ENCODE results near the gene SAA1.
"Not testable (repeated sequence)": the region's sequence is repeated elsewhere in the genome, so short reads cannot be mapped to it uniquely, and the experiment has no call there.

The SAA1 gene

GRCh38 chr11:18264677-18265555, 1.1 kb upstream of the SAA1 start:
- H2AFZ ChIP-seq (ENCODE audit: low read length) = no peak overlapping the region
- H3K4me2 ChIP-seq (ENCODE audit: low read length) = no peak overlapping the region
- H3K4me3 ChIP-seq (ENCODE audit: low read depth, low read length, poor library complexity, severe bottlenecking) = no peak overlapping the region
- no peaks in the 10 kb centered on the region for H3K36me3 ChIP-seq (ENCODE audit: insufficient read depth, low read length)
- H3K9me2 ChIP-seq (ENCODE audit: low read depth, low read length) = no peaks in the 10 kb centered on the region
- no peaks in the 10 kb centered on the region for H3K79me2 ChIP-seq (ENCODE audit: insufficient read depth, low read length)
- H3K9me3 ChIP-seq (ENCODE audit: low read length) = no peaks in the 10 kb centered on the region
- H3K9ac ChIP-seq (ENCODE audit: low read length) = no peak overlapping the region
- H3K27ac ChIP-seq (ENCODE audit: low read depth, low read length, poor library complexity, severe bottlenecking) = no peak overlapping the region
- peaks cover 5% of the 10 kb centered on the region for H3K4me1 ChIP-seq (ENCODE audit: insufficient read depth, low read length, severe bottlenecking)
- H4K20me1 ChIP-seq (ENCODE audit: insufficient read depth, low read length) = no peaks in the 10 kb centered on the region
- TF ChIP-seq EZH2 (IDR thresholded peaks at IDR 0.05; ENCODE audit: borderline replicate concordance, low read length) = no peak
- TF ChIP-seq, protein P1, sequence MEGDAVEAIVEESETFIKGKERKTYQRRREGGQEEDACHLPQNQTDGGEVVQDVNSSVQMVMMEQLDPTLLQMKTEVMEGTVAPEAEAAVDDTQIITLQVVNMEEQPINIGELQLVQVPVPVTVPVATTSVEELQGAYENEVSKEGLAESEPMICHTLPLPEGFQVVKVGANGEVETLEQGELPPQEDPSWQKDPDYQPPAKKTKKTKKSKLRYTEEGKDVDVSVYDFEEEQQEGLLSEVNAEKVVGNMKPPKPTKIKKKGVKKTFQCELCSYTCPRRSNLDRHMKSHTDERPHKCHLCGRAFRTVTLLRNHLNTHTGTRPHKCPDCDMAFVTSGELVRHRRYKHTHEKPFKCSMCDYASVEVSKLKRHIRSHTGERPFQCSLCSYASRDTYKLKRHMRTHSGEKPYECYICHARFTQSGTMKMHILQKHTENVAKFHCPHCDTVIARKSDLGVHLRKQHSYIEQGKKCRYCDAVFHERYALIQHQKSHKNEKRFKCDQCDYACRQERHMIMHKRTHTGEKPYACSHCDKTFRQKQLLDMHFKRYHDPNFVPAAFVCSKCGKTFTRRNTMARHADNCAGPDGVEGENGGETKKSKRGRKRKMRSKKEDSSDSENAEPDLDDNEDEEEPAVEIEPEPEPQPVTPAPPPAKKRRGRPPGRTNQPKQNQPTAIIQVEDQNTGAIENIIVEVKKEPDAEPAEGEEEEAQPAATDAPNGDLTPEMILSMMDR (IDR thresholded peaks at IDR 0.05; ENCODE audit: low read length) = no peak
- H3K27me3 ChIP-seq (ENCODE audit: insufficient read depth, low read length) = peaks cover 3% of the 10 kb centered on the region; the same call in 1 of the 2 replicates
- H3F3A ChIP-seq (ENCODE audit: insufficient read depth, low read length) = no peaks in the 10 kb centered on the region

DNA sequence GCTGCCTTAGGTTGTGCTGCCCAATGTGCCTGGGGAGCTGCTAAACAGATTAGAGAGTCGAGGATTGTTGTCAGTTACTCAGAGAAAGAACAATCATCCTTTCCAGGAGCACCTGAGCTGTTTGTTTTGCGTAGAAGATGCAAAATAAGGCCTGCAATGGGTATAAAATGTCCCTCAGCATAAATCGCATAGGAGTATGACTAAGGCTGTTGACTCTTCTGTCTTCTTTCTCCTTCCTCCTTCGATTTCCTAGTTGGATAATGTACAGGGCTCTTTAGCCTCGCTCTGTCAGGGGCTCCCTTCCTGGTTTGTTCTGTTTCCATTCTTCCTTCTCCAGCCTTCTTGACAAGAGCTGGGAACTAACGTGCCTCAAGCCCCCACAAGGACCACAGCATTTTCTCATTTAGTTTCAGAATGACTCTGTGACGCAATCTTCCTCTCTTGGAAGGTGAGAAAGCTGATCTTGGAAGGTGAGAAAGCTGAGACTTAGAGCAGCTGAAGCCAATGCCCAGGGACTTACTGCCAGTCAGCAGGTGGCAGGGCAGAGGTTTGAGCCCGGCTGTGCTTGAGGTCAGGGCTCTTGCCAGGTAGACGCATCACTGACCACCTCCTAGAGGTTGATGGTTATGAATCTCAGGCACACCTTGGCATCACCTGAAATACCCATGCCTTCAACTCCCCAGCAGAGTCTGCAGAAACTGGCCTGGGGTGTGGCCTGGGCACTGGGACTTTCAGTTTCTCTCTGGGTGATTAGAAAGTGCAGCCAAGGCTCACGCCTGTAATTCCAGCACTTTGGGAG, 1.5 kb downstream of the SAA1 start:
- H3K9me3 ChIP-seq (ENCODE audit: low read length); H3K27ac ChIP-seq (ENCODE audit: low read depth, low read length, poor library complexity, severe bottlenecking); H3K9me2 ChIP-seq (ENCODE audit: low read depth, low read length); H3K4me3 ChIP-seq (ENCODE audit: low read depth, low read length, poor library complexity, severe bottlenecking); H3K27me3 ChIP-seq (ENCODE audit: insufficient read depth, low read length); H3F3A ChIP-seq (ENCODE audit: insufficient read depth, low read length); H2AFZ ChIP-seq (ENCODE audit: low read length); H3K79me2 ChIP-seq (ENCODE audit: insufficient read depth, low read length); H3K4me1 ChIP-seq (ENCODE audit: insufficient read depth, low read length, severe bottlenecking); H3K4me2 ChIP-seq (ENCODE audit: low read length); H3K9ac ChIP-seq (ENCODE audit: low read length); H3K36me3 ChIP-seq (ENCODE audit: insufficient read depth, low read length); H4K20me1 ChIP-seq (ENCODE audit: insufficient read depth, low read length): not testable (repeated sequence)

GRCh38 chr11:18269252-18269651, 3.2 kb downstream of the SAA1 start:
- H3K27me3 ChIP-seq (ENCODE audit: insufficient read depth, low read length); H3K36me3 ChIP-seq (ENCODE audit: insufficient read depth, low read length); H3F3A ChIP-seq (ENCODE audit: insufficient read depth, low read length); H3K9me3 ChIP-seq (ENCODE audit: low read length); H3K4me3 ChIP-seq (ENCODE audit: low read depth, low read length, poor library complexity, severe bottlenecking); H3K9me2 ChIP-seq (ENCODE audit: low read depth, low read length); H3K4me2 ChIP-seq (ENCODE audit: low read length); H2AFZ ChIP-seq (ENCODE audit: low read length); H4K20me1 ChIP-seq (ENCODE audit: insufficient read depth, low read length); H3K27ac ChIP-seq (ENCODE audit: low read depth, low read length, poor library complexity, severe bottlenecking); H3K9ac ChIP-seq (ENCODE audit: low read length); H3K4me1 ChIP-seq (ENCODE audit: insufficient read depth, low read length, severe bottlenecking); H3K79me2 ChIP-seq (ENCODE audit: insufficient read depth, low read length): not testable (repeated sequence)

DNA sequence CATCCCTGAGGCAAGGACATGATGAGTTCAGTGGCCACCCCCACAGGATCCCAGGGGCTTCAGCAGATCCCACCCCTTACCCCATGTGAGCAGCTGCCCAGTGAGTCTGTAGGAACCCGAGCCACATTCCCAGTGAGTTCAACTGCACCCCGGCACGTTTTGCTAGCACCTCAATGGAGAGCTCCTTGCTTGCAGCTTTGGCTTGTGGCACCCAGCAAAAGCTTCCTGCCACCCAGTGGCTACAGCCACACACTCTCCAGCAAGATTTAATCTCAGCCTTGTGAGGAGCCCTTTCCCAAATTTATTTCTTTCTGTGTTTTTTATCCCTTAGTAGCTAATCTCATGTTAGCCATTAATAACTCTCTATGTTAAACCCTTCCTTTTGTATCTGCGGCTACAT, 4.0 kb downstream of the SAA1 start:
- H3K9ac ChIP-seq (ENCODE audit: low read length) = no peak overlapping the region
- H3K27me3 ChIP-seq (ENCODE audit: insufficient read depth, low read length) = no peaks in the 10 kb centered on the region
- H3F3A ChIP-seq (ENCODE audit: insufficient read depth, low read length) = no peaks in the 10 kb centered on the region
- no peaks in the 10 kb centered on the region for H3K79me2 ChIP-seq (ENCODE audit: insufficient read depth, low read length)
- H3K4me2 ChIP-seq (ENCODE audit: low read length) = no peak overlapping the region
- peaks cover 5% of the 10 kb centered on the region for H3K4me1 ChIP-seq (ENCODE audit: insufficient read depth, low read length, severe bottlenecking)
- no peak overlapping the region for H3K4me3 ChIP-seq (ENCODE audit: low read depth, low read length, poor library complexity, severe bottlenecking)
- H4K20me1 ChIP-seq (ENCODE audit: insufficient read depth, low read length) = no peaks in the 10 kb centered on the region
- no peaks in the 10 kb centered on the region for H3K36me3 ChIP-seq (ENCODE audit: insufficient read depth, low read length)
- no peaks in the 10 kb centered on the region for H3K9me3 ChIP-seq (ENCODE audit: low read length)
- H3K27ac ChIP-seq (ENCODE audit: low read depth, low read length, poor library complexity, severe bottlenecking) = no peak overlapping the region
- TF ChIP-seq, protein P1 (IDR thresholded peaks at IDR 0.05; ENCODE audit: low read length) = no peak
- no peak for TF ChIP-seq EZH2 (IDR thresholded peaks at IDR 0.05; ENCODE audit: borderline replicate concordance, low read length)
- H3K9me2 ChIP-seq (ENCODE audit: low read depth, low read length) = no peaks in the 10 kb centered on the region
- H2AFZ ChIP-seq (ENCODE audit: low read length) = no peak overlapping the region

Measured in OCI-LY1 (cell line).